ENCODE measurements around the gene UBAP2L. TPM values are rescaled to one million over a fixed set of nuclear protein-coding genes. Genes with fewer than 3 reads are reported as not detected.

The UBAP2L gene
- total and polyA plus RNA-seq, 9 of the 15 experiments (the other 6 are each of a cell fraction or from before 2014, with no cell fraction given): 75.0 to 245 (median 119) TPM

DNA sequence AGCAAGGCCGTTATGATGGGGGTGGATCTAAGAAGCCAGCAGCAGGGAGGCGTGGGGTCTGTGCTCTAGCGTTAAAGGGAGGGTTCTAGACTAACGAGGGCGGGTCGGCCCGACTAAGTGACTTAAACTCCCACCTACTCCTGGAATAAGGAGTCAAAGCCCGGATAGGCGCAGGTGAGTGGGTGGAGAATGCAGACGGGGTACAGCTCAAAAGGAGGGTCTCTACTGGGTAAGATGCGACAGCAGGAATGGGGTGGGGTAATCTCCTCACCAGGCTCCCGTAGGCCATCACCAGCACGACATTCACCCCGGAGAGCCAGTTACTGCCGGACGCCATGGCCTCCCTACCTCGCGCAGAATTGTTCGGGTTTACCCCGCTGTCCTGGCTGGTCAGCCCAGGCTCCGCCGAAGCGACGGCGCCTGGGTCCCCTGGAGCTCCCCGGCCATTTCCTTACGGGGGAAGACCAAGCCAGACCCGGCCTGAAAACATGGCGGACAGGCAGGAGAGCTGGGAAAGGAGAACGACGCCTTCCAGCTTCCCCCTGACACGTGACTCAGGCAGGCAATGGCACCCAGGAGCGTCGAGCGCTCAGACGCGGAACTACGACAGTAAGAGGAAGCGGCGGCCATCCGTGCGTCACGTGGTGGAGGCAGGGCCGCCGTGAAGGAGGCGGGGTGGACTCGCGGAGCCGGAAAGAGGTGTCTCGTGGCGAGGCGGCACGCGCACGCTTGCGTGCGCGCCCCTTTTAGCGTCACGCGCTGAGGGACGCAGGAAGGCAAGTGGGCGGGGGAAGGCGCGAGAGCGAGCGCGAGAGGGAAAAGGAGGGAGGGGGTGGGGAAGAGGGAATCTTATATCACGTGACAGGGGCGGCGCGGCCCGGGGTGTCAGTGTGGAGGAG is at the start of gene UBAP2L (continued):
- TF ChIP-seq, protein P1, sequence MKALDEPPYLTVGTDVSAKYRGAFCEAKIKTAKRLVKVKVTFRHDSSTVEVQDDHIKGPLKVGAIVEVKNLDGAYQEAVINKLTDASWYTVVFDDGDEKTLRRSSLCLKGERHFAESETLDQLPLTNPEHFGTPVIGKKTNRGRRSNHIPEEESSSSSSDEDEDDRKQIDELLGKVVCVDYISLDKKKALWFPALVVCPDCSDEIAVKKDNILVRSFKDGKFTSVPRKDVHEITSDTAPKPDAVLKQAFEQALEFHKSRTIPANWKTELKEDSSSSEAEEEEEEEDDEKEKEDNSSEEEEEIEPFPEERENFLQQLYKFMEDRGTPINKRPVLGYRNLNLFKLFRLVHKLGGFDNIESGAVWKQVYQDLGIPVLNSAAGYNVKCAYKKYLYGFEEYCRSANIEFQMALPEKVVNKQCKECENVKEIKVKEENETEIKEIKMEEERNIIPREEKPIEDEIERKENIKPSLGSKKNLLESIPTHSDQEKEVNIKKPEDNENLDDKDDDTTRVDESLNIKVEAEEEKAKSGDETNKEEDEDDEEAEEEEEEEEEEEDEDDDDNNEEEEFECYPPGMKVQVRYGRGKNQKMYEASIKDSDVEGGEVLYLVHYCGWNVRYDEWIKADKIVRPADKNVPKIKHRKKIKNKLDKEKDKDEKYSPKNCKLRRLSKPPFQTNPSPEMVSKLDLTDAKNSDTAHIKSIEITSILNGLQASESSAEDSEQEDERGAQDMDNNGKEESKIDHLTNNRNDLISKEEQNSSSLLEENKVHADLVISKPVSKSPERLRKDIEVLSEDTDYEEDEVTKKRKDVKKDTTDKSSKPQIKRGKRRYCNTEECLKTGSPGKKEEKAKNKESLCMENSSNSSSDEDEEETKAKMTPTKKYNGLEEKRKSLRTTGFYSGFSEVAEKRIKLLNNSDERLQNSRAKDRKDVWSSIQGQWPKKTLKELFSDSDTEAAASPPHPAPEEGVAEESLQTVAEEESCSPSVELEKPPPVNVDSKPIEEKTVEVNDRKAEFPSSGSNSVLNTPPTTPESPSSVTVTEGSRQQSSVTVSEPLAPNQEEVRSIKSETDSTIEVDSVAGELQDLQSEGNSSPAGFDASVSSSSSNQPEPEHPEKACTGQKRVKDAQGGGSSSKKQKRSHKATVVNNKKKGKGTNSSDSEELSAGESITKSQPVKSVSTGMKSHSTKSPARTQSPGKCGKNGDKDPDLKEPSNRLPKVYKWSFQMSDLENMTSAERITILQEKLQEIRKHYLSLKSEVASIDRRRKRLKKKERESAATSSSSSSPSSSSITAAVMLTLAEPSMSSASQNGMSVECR (CRISPR knock-in tag; IDR thresholded peaks at IDR 0.05): peak; percentile 74
- TF ChIP-seq XRCC3 (IDR thresholded peaks at IDR 0.05) (no peak), FOXK2 (conservative IDR thresholded peaks at IDR 0.05 in 1 of 2, IDR thresholded peaks at IDR 0.05 in 1 of 2; ENCODE audit: low read depth in 2 of 2) (peak; percentile 88 to 96), DNMT1 (IDR thresholded peaks at IDR 0.05) (no peak; the same call in 1 of the 2 replicates), ZNF217 (CRISPR knock-in tag; IDR thresholded peaks at IDR 0.05) (no peak), ZKSCAN8 (CRISPR knock-in tag; IDR thresholded peaks at IDR 0.05) (no peak), HDAC3 (IDR thresholded peaks at IDR 0.05; ENCODE audit: borderline replicate concordance, partially characterized antibody) (no peak), ZNF785 (CRISPR knock-in tag; IDR thresholded peaks at IDR 0.05) (no peak), ZFP30 (CRISPR knock-in tag; IDR thresholded peaks at IDR 0.05; ENCODE audit: borderline replicate concordance) (no peak), SAP30 (IDR thresholded peaks at IDR 0.05; ENCODE audit: borderline replicate concordance, insufficient read depth, low read depth, low read length, poor library complexity, severe bottlenecking) (no peak), FOXP1 (CRISPR knock-in tag; IDR thresholded peaks at IDR 0.05) (no peak; the same call in 1 of the 2 replicates), IRF2 (CRISPR knock-in tag; IDR thresholded peaks at IDR 0.05) (no peak), CBFB (CRISPR knock-in tag; IDR thresholded peaks at IDR 0.05) (no peak), SMARCC2 (IDR thresholded peaks at IDR 0.05; ENCODE audit: low read depth) (peak; percentile 40; the same call in 1 of the 2 replicates), ZBED1 (IDR thresholded peaks at IDR 0.05) (no peak; the same call in 1 of the 2 replicates)
- TF ChIP-seq, protein P2, sequence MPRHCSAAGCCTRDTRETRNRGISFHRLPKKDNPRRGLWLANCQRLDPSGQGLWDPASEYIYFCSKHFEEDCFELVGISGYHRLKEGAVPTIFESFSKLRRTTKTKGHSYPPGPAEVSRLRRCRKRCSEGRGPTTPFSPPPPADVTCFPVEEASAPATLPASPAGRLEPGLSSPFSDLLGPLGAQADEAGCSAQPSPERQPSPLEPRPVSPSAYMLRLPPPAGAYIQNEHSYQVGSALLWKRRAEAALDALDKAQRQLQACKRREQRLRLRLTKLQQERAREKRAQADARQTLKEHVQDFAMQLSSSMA (CRISPR knock-in tag; IDR thresholded peaks at IDR 0.05): no peak
